ENCODE data around the gene SNX2. TPM values are rescaled to one million over a fixed set of nuclear protein-coding genes. Genes with fewer than 3 reads are reported as not detected.

Gene SNX2
- total RNA-seq, 4 donors from 2014 or later = 28.8 to 35.1 (median 32.0) TPM

GRCh38 chr5:122766130-122766529, 8.8 kb upstream of the SNX2 start:
- ATAC-seq (no peak), DNase-seq (no peak)
- intact Hi-C loops (cut with DNase I; ENCODE audit: low total_unique reads) (no loop called here), in situ Hi-C loops (cut with MboI; ENCODE audit: low sequenced_read_pairs in 4 of 4) (no loop called here)
- Histone ChIP-seq H3K27me3 (no peaks in the 10 kb centered on the region), H3K4me1 (no peaks in the 10 kb centered on the region), H3K9me3 (no peaks in the 10 kb centered on the region), H3K27ac (no peak overlapping the region), H3K4me3 (no peak overlapping the region), H3K36me3 (no peaks in the 10 kb centered on the region)
- TF ChIP-seq POLR2A (IDR thresholded peaks at IDR 0.05) = no peak
- TF ChIP-seq CTCF (IDR thresholded peaks at IDR 0.05 in 4 of 5, conservative IDR thresholded peaks at IDR 0.05 in 1 of 5) = no peak

DNA sequence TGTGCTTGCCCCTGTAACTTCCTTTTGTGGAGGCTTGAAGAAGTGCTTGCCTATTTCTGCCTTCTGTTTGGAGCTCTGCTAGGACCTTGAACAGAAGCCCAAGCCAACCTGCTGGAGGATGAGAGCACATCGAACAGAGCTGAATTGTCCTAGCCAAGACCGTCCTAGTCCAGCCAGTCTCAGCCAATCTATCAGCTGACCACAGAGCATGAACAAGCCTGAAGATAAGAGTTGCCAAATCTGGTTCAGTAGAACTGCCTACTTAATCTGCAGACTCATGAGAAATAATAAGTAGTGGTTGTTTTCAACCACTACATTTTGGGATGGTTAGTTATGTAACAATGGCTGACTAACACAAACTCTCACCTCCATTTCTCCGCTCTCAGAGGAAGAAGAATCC, 4.4 kb upstream of the SNX2 start:
- DNase-seq (no peak), ATAC-seq (no peak)
- in situ Hi-C loops (cut with MboI; ENCODE audit: low sequenced_read_pairs in 4 of 4) = loop anchor here in 1 of 4 donors (10.0 kb wide), 1 partner anchor 74 kb away; the partner anchor contains the start of gene SNX24
- Histone ChIP-seq H3K4me3 (no peak overlapping the region), H3K4me1 (peaks cover 0 to 3% of the 10 kb centered on the region in 2 donors), H3K27me3 (no peaks in the 10 kb centered on the region), H3K27ac (no peak overlapping the region), H3K36me3 (no peaks in the 10 kb centered on the region), H3K9me3 (no peaks in the 10 kb centered on the region)
- intact Hi-C loops (cut with DNase I; ENCODE audit: low total_unique reads) = loop anchor here (5.0 kb wide), 1 partner anchor 652 kb away; the partner anchor contains the start of gene CEP120
- TF ChIP-seq POLR2A (IDR thresholded peaks at IDR 0.05) (no peak), CTCF (IDR thresholded peaks at IDR 0.05 in 4 of 5, conservative IDR thresholded peaks at IDR 0.05 in 1 of 5) (no peak)

GRCh38 chr5:122772446-122772845, 2.4 kb upstream of the SNX2 start:
- H3K27ac ChIP-seq = no peak overlapping the region
- ATAC-seq = no peak
- no peaks in the 10 kb centered on the region for H3K36me3 ChIP-seq
- intact Hi-C loops (cut with DNase I; ENCODE audit: low total_unique reads) (loop anchor here (5.0 kb wide), 1 partner anchor 650 kb away; the partner anchor contains the start of gene CEP120), in situ Hi-C loops (cut with MboI; ENCODE audit: low sequenced_read_pairs in 4 of 4) (loop anchor here in 1 of 4 donors (10.0 kb wide), 1 partner anchor 72 kb away; the partner anchor contains the start of gene SNX24)
- no peaks in the 10 kb centered on the region for H3K9me3 ChIP-seq
- no peak overlapping the region for H3K4me3 ChIP-seq
- no peaks in the 10 kb centered on the region for H3K27me3 ChIP-seq
- no peak for DNase-seq
- peaks cover 17 to 18% of the 10 kb centered on the region in 2 donors for H3K4me1 ChIP-seq
- TF ChIP-seq POLR2A (IDR thresholded peaks at IDR 0.05) (no peak), CTCF (IDR thresholded peaks at IDR 0.05 in 4 of 5, conservative IDR thresholded peaks at IDR 0.05 in 1 of 5) (no peak)

DNA sequence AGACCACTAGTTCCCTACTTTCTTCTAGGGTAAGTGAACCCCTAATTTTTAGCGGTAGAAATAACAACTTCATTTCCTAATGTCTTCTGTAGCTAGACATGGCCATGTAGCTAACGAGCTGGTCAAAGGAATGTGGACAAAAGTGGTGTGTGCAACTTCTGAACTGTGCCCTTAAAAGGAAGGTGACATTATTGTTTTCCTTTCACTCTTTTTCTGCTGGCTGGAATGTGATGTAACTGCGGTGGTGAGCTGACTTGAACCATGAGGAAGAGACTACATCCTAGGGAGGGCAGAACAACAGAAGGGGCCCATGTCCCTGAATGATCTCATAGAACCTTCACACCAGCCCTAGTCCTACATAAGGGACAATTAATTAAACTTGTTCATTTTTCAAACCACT, 1.3 kb upstream of the SNX2 start:
- TF ChIP-seq POLR2A (IDR thresholded peaks at IDR 0.05) (no peak), CTCF (IDR thresholded peaks at IDR 0.05 in 4 of 5, conservative IDR thresholded peaks at IDR 0.05 in 1 of 5) (no peak)
- in situ Hi-C loops (cut with MboI; ENCODE audit: low sequenced_read_pairs in 4 of 4) = loop anchor here in 1 of 4 donors (10.0 kb wide), 1 partner anchor 71 kb away; the partner anchor contains the start of gene SNX24

More for the DNA sequence above, 1.3 kb upstream of the SNX2 start:
- Histone ChIP-seq H3K4me1 (peaks cover 21 to 24% of the 10 kb centered on the region in 2 donors), H3K27ac (no peak overlapping the region), H3K27me3 (no peaks in the 10 kb centered on the region), H3K36me3 (no peaks in the 10 kb centered on the region), H3K4me3 (no peak overlapping the region), H3K9me3 (no peaks in the 10 kb centered on the region)
- no peak for ATAC-seq
- intact Hi-C loops (cut with DNase I; ENCODE audit: low total_unique reads) = loop anchor here (2.0 to 5.0 kb wide), 4 partner anchors 71 to 813 kb away; partner anchors contain the start of genes CEP120, PPIC, SNX24 and SRFBP1
- no peak for DNase-seq
